ENCODE data around the gene DPF1. TPM values are rescaled to one million over a fixed set of nuclear protein-coding genes. Genes with fewer than 3 reads are reported as not detected.

DPF1 gene
- total and polyA plus RNA-seq, 2 donors (not counting 1 experiment from before 2014, with no cell fraction given): not detected

DNA sequence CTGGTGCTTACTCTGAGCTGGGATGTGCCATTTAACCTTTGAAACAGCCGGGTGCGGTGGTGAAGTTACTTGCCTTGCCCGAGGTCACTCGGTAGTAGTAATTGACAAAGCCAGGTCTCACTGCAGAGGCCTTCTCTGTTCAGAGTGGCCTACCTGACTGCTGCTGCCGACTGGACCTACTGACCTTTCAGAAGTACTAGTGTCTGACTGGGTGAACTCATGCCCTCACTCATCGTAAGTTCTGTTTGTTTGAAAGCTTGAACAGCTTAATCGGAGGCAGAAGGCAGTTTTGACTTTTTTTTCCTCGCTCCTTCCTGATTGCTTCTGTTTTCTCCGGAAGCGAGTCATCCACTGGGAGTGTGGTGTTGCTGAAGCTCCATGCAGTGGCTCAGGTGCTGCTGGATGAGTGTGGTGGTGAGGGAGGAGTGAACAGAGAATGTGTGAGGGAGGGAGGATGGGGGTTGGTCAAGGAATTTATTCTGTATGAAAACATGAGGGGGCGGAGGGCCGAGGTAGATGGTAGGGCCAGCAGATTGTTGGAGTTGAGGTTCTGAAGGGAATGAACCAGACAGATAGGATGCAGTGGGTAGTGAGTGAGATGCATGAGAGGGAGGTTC is 43.1 kb upstream of the DPF1 start:
- Mint-ChIP-seq H3K4me1 (peaks cover 42% of the 10 kb centered on the region), H3K27ac (peak overlapping the region; percentile 4), H3K27me3 (no peaks in the 10 kb centered on the region), H3K9me3 (ENCODE audit: insufficient read depth) (no peaks in the 10 kb centered on the region), H3K4me3 (peak overlapping the region; percentile 1)
- intact Hi-C loops (cut with micrococcal nuclease): no loop called here
- Histone ChIP-seq H4K20me1 (ENCODE audit: control insufficient read depth, insufficient read depth, low read length, poor library complexity, severe bottlenecking) (peaks cover 12% of the 10 kb centered on the region), H3K27ac (ENCODE audit: low read length in 2 of 2) (no peak overlapping the region), H3K4me3 (ENCODE audit: control extremely low read depth in 1 of 5, extremely low read depth in 1 of 5, insufficient read depth in 1 of 5, low read depth in 2 of 5, low read length in 4 of 5) (no peak overlapping the region), H3K9ac (ENCODE audit: low read length) (no peak overlapping the region), H2AFZ (ENCODE audit: insufficient read depth, low read depth, low read length, poor library complexity, severe bottlenecking) (no peak overlapping the region), H3K4me1 (ENCODE audit: control insufficient read depth in 2 of 2, insufficient read depth in 2 of 2, low read length in 2 of 2) (peaks cover 20 to 26% of the 10 kb centered on the region in 2 donors), H3K27me3 (replicated peaks in 1 of 4; ENCODE audit: control extremely low read depth in 1 of 4, control insufficient read depth in 3 of 4, insufficient read depth in 4 of 4, low read length in 3 of 4) (no peaks in the 10 kb centered on the region), H3K36me3 (replicated peaks in 1 of 2; ENCODE audit: control extremely low read depth in 1 of 2, control insufficient read depth in 1 of 2, extremely low read depth in 1 of 2, insufficient read depth in 2 of 2, low read length in 1 of 2) (no peaks in the 10 kb centered on the region), H3K79me2 (ENCODE audit: control insufficient read depth, insufficient read depth, low read length) (peaks cover 65% of the 10 kb centered on the region), H3K9me3 (ENCODE audit: control extremely low read depth in 1 of 3, control insufficient read depth in 2 of 3, insufficient read depth in 1 of 3, low read length in 2 of 3) (no peaks in the 10 kb centered on the region), H3K4me2 (replicated peaks; ENCODE audit: low read depth, low read length, poor library complexity, severe bottlenecking) (no peak overlapping the region)
- ATAC-seq (ENCODE audit: low read depth): no peak
- TF ChIP-seq EZH2 (IDR thresholded peaks at IDR 0.05; ENCODE audit: borderline replicate concordance, insufficient read depth, low read depth, low read length, poor library complexity, severe bottlenecking): no peak
- no peak for TF ChIP-seq CTCF (IDR thresholded peaks at IDR 0.05)
- no peak for DNase-seq
- WGBS (ENCODE audit: insufficient coverage): 90% methylated on average over 12 of the region's 12 CpGs
- ChIA-PET POLR2A (interaction anchor here (0.7 kb wide), 1 partner anchor 60 kb away, joined by 3 read pairs; no protein-coding TSS in a partner anchor), CTCF (interaction anchor here (0.6 to 1.0 kb wide), 4 partner anchors 40 to 370 kb away, joined by 3 to 5 read pairs (median 3); partner anchors contain the start of gene FAM98C)

GRCh38 chr19:38265921-38266429 is 42.0 kb upstream of the DPF1 start:
- H3K27me3 ChIP-seq (replicated peaks in 1 of 4; ENCODE audit: control extremely low read depth in 1 of 4, control insufficient read depth in 3 of 4, insufficient read depth in 4 of 4, low read length in 3 of 4): no peaks in the 10 kb centered on the region
- Mint-ChIP-seq H3K4me3 (no peak overlapping the region), H3K27me3 (no peaks in the 10 kb centered on the region), H3K4me1 (peaks cover 42% of the 10 kb centered on the region), H3K27ac (peak overlapping the region; percentile 96), H3K9me3 (ENCODE audit: insufficient read depth) (no peaks in the 10 kb centered on the region)
- H3K4me3 ChIP-seq (ENCODE audit: control extremely low read depth in 1 of 5, extremely low read depth in 1 of 5, insufficient read depth in 1 of 5, low read depth in 2 of 5, low read length in 4 of 5): peak overlapping the region in 1 of 5 experiments; percentile 67
- CTCF ChIA-PET: interaction anchor here (0.6 to 3.2 kb wide), 9 partner anchors 10 to 363 kb away, joined by 3 to 23 read pairs (median 5); partner anchors contain the start of genes CATSPERG, FAM98C and PSMD8
- H3K9me3 ChIP-seq (ENCODE audit: control extremely low read depth in 1 of 3, control insufficient read depth in 2 of 3, insufficient read depth in 1 of 3, low read length in 2 of 3): no peaks in the 10 kb centered on the region
- peaks cover 20 to 26% of the 10 kb centered on the region in 2 donors for H3K4me1 ChIP-seq (ENCODE audit: control insufficient read depth in 2 of 2, insufficient read depth in 2 of 2, low read length in 2 of 2)
- no peak for ATAC-seq (ENCODE audit: low read depth)
- intact Hi-C loops (cut with micrococcal nuclease): no loop called here
- POLR2A ChIA-PET: interaction anchor here (0.6 to 2.5 kb wide), 3 partner anchors 11 to 96 kb away, joined by 3 to 13 read pairs (median 4); partner anchors contain the start of gene PPP1R14A
- no peak overlapping the region for H2AFZ ChIP-seq (ENCODE audit: insufficient read depth, low read depth, low read length, poor library complexity, severe bottlenecking)
- H4K20me1 ChIP-seq (ENCODE audit: control insufficient read depth, insufficient read depth, low read length, poor library complexity, severe bottlenecking): peaks cover 12% of the 10 kb centered on the region
- H3K9ac ChIP-seq (ENCODE audit: low read length): no peak overlapping the region
- TF ChIP-seq CTCF (IDR thresholded peaks at IDR 0.05): no peak
- TF ChIP-seq EZH2 (IDR thresholded peaks at IDR 0.05; ENCODE audit: borderline replicate concordance, insufficient read depth, low read depth, low read length, poor library complexity, severe bottlenecking): no peak
- peak overlapping the region; percentile 83 to 98 for H3K27ac ChIP-seq (ENCODE audit: low read length in 2 of 2)
- DNase-seq: no peak
- peaks cover 58% of the 10 kb centered on the region for H3K79me2 ChIP-seq (ENCODE audit: control insufficient read depth, insufficient read depth, low read length)
- H3K4me2 ChIP-seq (replicated peaks; ENCODE audit: low read depth, low read length, poor library complexity, severe bottlenecking): peak overlapping the region; percentile 87
- H3K36me3 ChIP-seq (replicated peaks in 1 of 2; ENCODE audit: control extremely low read depth in 1 of 2, control insufficient read depth in 1 of 2, extremely low read depth in 1 of 2, insufficient read depth in 2 of 2, low read length in 1 of 2): no peaks in the 10 kb centered on the region
- WGBS (ENCODE audit: insufficient coverage): 98% methylated on average over 9 of the region's 12 CpGs
